Psoas muscle (tissue), 8 donors: ENCODE measurements around the gene RAB5IF. TPM values are rescaled to one million over a fixed set of nuclear protein-coding genes. Genes with fewer than 3 reads are reported as not detected.

Experiments used
- ATAC-seq, 4 donors: fragments of 200-7000 bp; cut with Tn5 transposase; one replicate each; pipeline ENCODE4 v1.9.1; 2020; ENCODE audit warnings: moderate library complexity in 3 of 4, mild to moderate bottlenecking in 2 of 4
- DNase-seq, 2 donors: peaks; one replicate each; pipeline ENCODE4 v3.0.0-alpha.2; 2020
- H3K27ac ChIP-seq: fragments of 200-600 bp; one replicate; pipeline ENCODE4 v1.8.0; 2022
- H3K27me3 ChIP-seq, 3 donors: fragments of 200-600 bp in 1 of 3; one replicate each; pipeline versions ENCODE4 v1.6.1 to v1.8.0; 2013 to 2022; ENCODE audit warnings: low read length in 2 of 3, mild to moderate bottlenecking in 2 of 3, moderate library complexity in 1 of 3; ENCODE audit not compliant: insufficient read depth in 3 of 3
- H3K36me3 ChIP-seq, 2 donors: fragments of 200-600 bp in 1 of 2; one replicate each; pipeline versions ENCODE4 v1.6.1 to v1.8.0; 2013 to 2022; ENCODE audit warnings: low read depth in 1 of 2, mild to moderate bottlenecking in 1 of 2, moderate library complexity in 1 of 2; ENCODE audit not compliant: insufficient read depth in 1 of 2
- H3K4me1 ChIP-seq: fragments of 200-600 bp; one replicate; pipeline ENCODE4 v1.8.0; 2022
- H3K4me3 ChIP-seq: fragments of 200-600 bp; one replicate; pipeline ENCODE4 v1.8.0; 2022; ENCODE audit warnings: mild to moderate bottlenecking
- H3K9me3 ChIP-seq: fragments of 200-600 bp; one replicate; pipeline ENCODE4 v1.8.0; 2022
- WGBS, 3 donors: extraction: QIAGEN DNeasy Blood & Tissue Kit; methylation state at CpG; one replicate each; pipeline versions ENCODE4 v1.1.6 to v1.1.7; 2013; 5-methylcytosine and 5-hydroxymethylcytosine counted together
- intact Hi-C, 2 donors: fragments of 100-400 bp; cut with DNase I; formaldehyde crosslinking; loops; one replicate each; pipeline versions ENCODE4 v1.11.0 to v1.14.2; 2022
- polyA plus RNA-seq, 3 donors: library from polyadenylated mRNA; stranded (reverse); fragments of 200-250 nt; gene quantifications; one replicate each; pipeline ENCODE4 v1.2.3, GENCODE V29; 2013
- total RNA-seq, 4 donors: library from RNA; stranded (reverse); fragmentation: NEBNext Ultra II Directional in 2 of 4; extraction: Animal tissue kit (Norgen Biotek cat#: 25700) in 2 of 4; gene quantifications; one replicate each; pipeline versions ENCODE4 v1.2.1 to v1.2.4, GENCODE V29; 2021 to 2023
- TF ChIP-seq, protein P1 (sequence below): fragments of 200-600 bp; IDR thresholded peaks from one replicate; pipeline ENCODE4 v1.8.0; 2022; ENCODE audit warnings: antibody characterized with exemption
- donor health status: healthy with polysubstance abuse.
- donor health status: DM: no; HTN: no; CAD: no; lungs with moderate emphysema.
- donor health status: Bipolar disorder and iron deficiency.
- donor health status: healthy.
- donor health status: DM: yes; HTN: yes; CAD: no.
- donor health status: DM: no; HTN: no; CAD: no.
- donor health status: DM: no; HTN: no; CAD: no.
- donor health status: DM: yes; HTN: yes; CAD: no.

RAB5IF gene
- total and polyA plus RNA-seq, 7 donors: 77.3 to 585 (median 287) TPM

- no peaks in the 10 kb centered on the region for H3K9me3 ChIP-seq
- H3K27me3 ChIP-seq: no peaks in the 10 kb centered on the region
- H3K4me3 ChIP-seq: no peak overlapping the region
- H3K4me1 ChIP-seq: no peaks in the 10 kb centered on the region
- no peak overlapping the region for H3K27ac ChIP-seq
- WGBS, 3 donors: 73 to 80% (median 79%) methylated on average over 2 of the region's 2 CpGs
- TF ChIP-seq, protein P1, sequence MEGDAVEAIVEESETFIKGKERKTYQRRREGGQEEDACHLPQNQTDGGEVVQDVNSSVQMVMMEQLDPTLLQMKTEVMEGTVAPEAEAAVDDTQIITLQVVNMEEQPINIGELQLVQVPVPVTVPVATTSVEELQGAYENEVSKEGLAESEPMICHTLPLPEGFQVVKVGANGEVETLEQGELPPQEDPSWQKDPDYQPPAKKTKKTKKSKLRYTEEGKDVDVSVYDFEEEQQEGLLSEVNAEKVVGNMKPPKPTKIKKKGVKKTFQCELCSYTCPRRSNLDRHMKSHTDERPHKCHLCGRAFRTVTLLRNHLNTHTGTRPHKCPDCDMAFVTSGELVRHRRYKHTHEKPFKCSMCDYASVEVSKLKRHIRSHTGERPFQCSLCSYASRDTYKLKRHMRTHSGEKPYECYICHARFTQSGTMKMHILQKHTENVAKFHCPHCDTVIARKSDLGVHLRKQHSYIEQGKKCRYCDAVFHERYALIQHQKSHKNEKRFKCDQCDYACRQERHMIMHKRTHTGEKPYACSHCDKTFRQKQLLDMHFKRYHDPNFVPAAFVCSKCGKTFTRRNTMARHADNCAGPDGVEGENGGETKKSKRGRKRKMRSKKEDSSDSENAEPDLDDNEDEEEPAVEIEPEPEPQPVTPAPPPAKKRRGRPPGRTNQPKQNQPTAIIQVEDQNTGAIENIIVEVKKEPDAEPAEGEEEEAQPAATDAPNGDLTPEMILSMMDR: no peak
- intact Hi-C loops: no loop called here
- DNase-seq (no peak), ATAC-seq (no peak)
- peaks cover 0 to 7% of the 10 kb centered on the region in 2 donors for H3K36me3 ChIP-seq
Measured at GRCh38 chr20:36584018-36584481, 21.5 kb upstream of the RAB5IF start.

DNA sequence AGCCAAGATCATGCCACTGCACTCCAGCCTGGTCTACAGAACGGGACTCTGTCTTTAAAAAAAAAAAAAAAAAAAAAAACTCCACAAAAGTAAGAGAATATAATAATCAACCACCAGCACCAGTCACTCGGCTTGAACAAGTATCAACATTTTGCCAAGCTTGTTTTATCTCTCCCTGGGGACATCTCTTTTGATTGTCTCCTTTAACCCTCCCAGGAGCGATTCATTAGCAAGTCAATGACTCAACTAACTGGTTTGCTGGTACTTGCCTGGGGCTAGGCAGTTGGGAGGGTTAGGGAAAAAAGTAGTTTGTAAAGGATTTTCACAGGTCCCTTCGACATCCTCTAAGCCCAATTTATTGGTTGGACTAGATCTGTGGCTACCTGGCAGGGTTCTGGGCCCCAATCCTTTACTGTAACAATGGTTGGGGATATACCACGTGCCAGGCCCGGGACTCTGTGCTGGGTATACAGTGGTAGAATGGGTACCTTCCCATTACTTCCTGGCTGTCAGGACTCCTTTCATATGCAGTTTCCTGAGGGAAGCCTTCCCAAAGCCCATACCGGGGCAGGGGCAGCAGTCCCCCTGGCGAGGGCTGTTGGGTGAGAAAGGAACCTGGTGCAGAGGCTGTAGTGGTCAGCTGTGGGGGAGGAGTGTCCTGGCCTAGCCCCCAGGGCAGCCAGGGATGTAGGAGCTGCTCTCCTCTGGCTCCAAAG, 20.0 kb upstream of the RAB5IF start:
- Histone ChIP-seq H3K4me3 (no peak overlapping the region), H3K27me3 (no peaks in the 10 kb centered on the region), H3K36me3 (peaks cover 0 to 7% of the 10 kb centered on the region in 2 donors), H3K4me1 (no peaks in the 10 kb centered on the region), H3K9me3 (no peaks in the 10 kb centered on the region), H3K27ac (no peak overlapping the region)
- TF ChIP-seq, protein P1: no peak
- DNase-seq: no peak
- ATAC-seq: no peak
- intact Hi-C loops: no loop called here
- WGBS, 3 donors: 63 to 70% (median 70%) methylated on average over 8 of the region's 8 CpGs

GRCh38 chr20:36587388-36588070, 18.1 kb upstream of the RAB5IF start:
- Histone ChIP-seq H3K27me3 (no peaks in the 10 kb centered on the region), H3K9me3 (no peaks in the 10 kb centered on the region), H3K4me1 (no peaks in the 10 kb centered on the region), H3K36me3 (peaks cover 0 to 5% of the 10 kb centered on the region in 2 donors), H3K27ac (no peak overlapping the region), H3K4me3 (no peak overlapping the region)
- TF ChIP-seq, protein P1: no peak
- ATAC-seq: no peak
- 62 to 76% (median 67%) methylated on average over 3 of the region's 3 CpGs for whole genome bisulfite sequencing, 3 donors
- DNase-seq: no peak
- intact Hi-C loops: no loop called here

DNA sequence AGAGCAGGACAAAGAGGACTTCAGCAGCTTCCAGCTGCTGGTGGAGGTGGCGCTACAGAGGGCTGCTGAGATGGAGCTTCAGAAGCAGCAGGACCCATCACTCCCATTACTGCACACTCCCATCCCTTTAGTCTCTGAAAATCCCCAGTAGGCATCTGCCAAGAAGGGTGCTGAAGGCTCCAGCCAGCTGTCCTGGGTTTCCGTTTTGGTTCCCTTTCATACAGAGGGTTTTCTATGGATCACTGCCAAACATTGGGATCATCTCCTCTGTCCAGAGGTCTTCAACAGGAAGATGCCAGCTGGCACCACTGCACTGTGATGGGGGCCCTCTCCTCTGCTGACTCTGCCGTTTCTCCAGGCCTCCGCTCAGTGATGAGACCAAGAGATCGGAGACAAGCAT, 14.3 kb upstream of the RAB5IF start:
- Histone ChIP-seq H3K9me3 (no peaks in the 10 kb centered on the region), H3K4me1 (no peaks in the 10 kb centered on the region)
- WGBS, 3 donors: 61 to 80% (median 62%) methylated on average over 5 of the region's 5 CpGs

More for the DNA sequence above, 14.3 kb upstream of the RAB5IF start:
- ATAC-seq: no peak
- no peaks in the 10 kb centered on the region for H3K27me3 ChIP-seq
- H3K27ac ChIP-seq: no peak overlapping the region
- TF ChIP-seq, protein P1: no peak
- H3K4me3 ChIP-seq: no peak overlapping the region
- H3K36me3 ChIP-seq: no peaks in the 10 kb centered on the region
- intact Hi-C loops: loop anchor here (10.0 kb wide), 2 partner anchors 376 to 386 kb away; no protein-coding TSS in a partner anchor
- no peak for DNase-seq
